ENCODE measurements around the gene FAF1.

DNA sequence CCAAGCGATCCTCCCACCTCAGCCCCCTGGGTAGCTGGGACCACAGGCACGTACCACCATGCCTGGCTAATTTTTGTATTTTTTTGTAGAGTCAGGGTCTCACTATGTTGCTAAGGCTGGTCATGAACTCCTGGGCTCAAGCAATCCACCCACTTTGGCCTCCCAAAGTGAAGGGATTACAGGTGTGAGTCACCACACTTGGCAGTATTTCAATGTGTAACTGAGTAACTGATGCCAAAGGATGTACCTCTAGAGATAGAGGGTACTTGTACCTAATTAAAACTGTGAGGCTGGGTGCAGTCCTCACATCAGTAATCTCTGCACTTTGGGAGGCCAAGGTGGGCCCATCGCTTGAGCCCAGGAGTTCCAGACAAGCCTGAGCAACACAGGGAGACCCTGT, 278.1 kb downstream of the FAF1 start:
- TF ChIP-seq, protein P1, sequence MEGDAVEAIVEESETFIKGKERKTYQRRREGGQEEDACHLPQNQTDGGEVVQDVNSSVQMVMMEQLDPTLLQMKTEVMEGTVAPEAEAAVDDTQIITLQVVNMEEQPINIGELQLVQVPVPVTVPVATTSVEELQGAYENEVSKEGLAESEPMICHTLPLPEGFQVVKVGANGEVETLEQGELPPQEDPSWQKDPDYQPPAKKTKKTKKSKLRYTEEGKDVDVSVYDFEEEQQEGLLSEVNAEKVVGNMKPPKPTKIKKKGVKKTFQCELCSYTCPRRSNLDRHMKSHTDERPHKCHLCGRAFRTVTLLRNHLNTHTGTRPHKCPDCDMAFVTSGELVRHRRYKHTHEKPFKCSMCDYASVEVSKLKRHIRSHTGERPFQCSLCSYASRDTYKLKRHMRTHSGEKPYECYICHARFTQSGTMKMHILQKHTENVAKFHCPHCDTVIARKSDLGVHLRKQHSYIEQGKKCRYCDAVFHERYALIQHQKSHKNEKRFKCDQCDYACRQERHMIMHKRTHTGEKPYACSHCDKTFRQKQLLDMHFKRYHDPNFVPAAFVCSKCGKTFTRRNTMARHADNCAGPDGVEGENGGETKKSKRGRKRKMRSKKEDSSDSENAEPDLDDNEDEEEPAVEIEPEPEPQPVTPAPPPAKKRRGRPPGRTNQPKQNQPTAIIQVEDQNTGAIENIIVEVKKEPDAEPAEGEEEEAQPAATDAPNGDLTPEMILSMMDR (IDR thresholded peaks at IDR 0.05) = no peak
- TF ChIP-seq EP300 (IDR thresholded peaks at IDR 0.05) (no peak), POLR2A (IDR thresholded peaks at IDR 0.05) (no peak)
